PC-9 (cell line): ENCODE results near the gene ADGRL3.

ENCODE experiments used
- EZH2 ChIP-seq: fragments of 200-600 bp; sonication (generic); IDR thresholded peaks from 2 replicates; pipeline ENCODE4 v1.8.0; 2017; ENCODE audit warnings: antibody characterized with exemption, low read depth
- TF ChIP-seq, protein P1 (sequence below): fragments of 200-600 bp; sonication (generic); conservative IDR thresholded peaks from 2 replicates; pipeline ENCODE4 v1.6.1; 2017; ENCODE audit warnings: mixed run types, antibody characterized with exemption, mild to moderate bottlenecking, moderate library complexity

DNA sequence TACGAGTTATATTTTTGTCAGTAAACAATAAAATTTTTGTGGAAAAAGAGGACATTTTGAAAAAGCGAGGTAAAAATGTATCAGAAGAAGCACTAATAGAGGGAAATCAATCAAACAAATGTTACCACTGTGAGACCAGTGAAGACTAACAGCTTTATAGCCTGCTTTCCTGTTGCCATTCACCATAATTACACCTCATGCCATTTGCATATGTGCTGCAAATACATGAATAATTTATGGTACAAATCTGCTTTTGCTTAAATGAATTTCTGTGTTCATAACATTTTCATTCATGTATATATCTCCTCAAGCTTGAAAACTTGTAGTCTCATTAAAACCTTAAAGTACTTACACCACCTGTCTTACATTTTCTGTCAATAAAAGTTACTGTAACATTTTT is 830.8 kb downstream of the ADGRL3 start:
- TF ChIP-seq, protein P1, sequence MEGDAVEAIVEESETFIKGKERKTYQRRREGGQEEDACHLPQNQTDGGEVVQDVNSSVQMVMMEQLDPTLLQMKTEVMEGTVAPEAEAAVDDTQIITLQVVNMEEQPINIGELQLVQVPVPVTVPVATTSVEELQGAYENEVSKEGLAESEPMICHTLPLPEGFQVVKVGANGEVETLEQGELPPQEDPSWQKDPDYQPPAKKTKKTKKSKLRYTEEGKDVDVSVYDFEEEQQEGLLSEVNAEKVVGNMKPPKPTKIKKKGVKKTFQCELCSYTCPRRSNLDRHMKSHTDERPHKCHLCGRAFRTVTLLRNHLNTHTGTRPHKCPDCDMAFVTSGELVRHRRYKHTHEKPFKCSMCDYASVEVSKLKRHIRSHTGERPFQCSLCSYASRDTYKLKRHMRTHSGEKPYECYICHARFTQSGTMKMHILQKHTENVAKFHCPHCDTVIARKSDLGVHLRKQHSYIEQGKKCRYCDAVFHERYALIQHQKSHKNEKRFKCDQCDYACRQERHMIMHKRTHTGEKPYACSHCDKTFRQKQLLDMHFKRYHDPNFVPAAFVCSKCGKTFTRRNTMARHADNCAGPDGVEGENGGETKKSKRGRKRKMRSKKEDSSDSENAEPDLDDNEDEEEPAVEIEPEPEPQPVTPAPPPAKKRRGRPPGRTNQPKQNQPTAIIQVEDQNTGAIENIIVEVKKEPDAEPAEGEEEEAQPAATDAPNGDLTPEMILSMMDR: no peak
- no peak for TF ChIP-seq EZH2
